Measurements from ENCODE around the gene IFI6.
"Not testable (repeated sequence)": the region's sequence is repeated elsewhere in the genome, so short reads cannot be mapped to it uniquely, and the experiment has no call there.

GRCh38 chr1:27640514-27640913 is 31.5 kb downstream of the IFI6 start:
- TF ChIP-seq, protein P1, sequence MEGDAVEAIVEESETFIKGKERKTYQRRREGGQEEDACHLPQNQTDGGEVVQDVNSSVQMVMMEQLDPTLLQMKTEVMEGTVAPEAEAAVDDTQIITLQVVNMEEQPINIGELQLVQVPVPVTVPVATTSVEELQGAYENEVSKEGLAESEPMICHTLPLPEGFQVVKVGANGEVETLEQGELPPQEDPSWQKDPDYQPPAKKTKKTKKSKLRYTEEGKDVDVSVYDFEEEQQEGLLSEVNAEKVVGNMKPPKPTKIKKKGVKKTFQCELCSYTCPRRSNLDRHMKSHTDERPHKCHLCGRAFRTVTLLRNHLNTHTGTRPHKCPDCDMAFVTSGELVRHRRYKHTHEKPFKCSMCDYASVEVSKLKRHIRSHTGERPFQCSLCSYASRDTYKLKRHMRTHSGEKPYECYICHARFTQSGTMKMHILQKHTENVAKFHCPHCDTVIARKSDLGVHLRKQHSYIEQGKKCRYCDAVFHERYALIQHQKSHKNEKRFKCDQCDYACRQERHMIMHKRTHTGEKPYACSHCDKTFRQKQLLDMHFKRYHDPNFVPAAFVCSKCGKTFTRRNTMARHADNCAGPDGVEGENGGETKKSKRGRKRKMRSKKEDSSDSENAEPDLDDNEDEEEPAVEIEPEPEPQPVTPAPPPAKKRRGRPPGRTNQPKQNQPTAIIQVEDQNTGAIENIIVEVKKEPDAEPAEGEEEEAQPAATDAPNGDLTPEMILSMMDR (IDR thresholded peaks at IDR 0.05 in 2 of 3, conservative IDR thresholded peaks at IDR 0.05 in 1 of 3; ENCODE audit: borderline replicate concordance in 1 of 3, insufficient read depth in 1 of 3, low read depth in 2 of 3, low read length in 2 of 3): not testable (repeated sequence)
- TF ChIP-seq ZNF274 (IDR thresholded peaks at IDR 0.05; ENCODE audit: low read depth, low read length); EZH2 (IDR thresholded peaks at IDR 0.05): not testable (repeated sequence)

All from HCT116 (cell line).